GM19397 (cell line): ENCODE data around the gene CSRNP2.
"Not testable (repeated sequence)": the region's sequence is repeated elsewhere in the genome, so short reads cannot be mapped to it uniquely, and the experiment has no call there.

Source experiments
- ATAC-seq: cut with Tn5 transposase; IDR thresholded peaks from one replicate; pipeline ENCODE4 v1.9.1; 2021; ENCODE audit warnings: mild to moderate bottlenecking, moderate library complexity; ENCODE audit not compliant: unreplicated experiment

CSRNP2 gene

GRCh38 chr12:51033048-51033447 lies 50.3 kb downstream of the CSRNP2 start:
- ATAC-seq: no peak

- ATAC-seq: no peak
These were observed 54.6 kb downstream of the CSRNP2 start for GRCh38 chr12:51028813-51029150.

DNA sequence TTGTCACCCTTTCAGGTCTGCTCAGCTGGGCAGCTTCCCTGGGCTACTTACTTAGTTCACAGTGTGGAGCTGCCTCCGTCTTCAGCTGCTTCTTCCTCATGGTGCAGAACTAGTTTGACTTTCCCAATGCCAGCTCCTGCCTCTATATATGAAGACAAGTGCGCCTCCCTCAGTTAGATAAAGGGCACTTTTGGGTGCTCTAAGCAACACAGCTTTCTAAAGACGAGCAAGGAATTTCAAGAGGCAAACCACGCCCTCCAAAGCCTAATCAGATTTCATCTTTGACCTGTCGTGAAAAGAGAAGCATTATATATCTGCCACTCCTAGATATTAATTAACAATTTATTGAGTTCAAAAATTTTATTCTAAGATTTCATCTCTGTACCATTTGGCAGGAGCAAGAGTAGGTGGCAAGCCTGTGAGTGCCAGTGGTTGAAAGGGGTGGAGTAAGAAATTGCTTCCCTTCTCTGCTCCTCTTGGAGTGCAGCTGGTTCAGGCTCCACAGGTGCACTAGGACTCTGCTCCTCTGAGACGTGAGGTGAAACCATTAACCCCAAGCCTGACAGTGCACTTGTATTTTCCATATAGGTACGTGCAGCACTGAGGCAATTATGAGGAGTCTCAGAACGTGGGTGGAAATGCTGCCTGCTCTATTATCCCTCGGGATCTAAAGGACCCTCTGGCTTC lies 55.1 kb downstream of the CSRNP2 start:
- ATAC-seq: no peak

GRCh38 chr12:51027342-51027835 lies 56.0 kb downstream of the CSRNP2 start:
- no peak for ATAC-seq

DNA sequence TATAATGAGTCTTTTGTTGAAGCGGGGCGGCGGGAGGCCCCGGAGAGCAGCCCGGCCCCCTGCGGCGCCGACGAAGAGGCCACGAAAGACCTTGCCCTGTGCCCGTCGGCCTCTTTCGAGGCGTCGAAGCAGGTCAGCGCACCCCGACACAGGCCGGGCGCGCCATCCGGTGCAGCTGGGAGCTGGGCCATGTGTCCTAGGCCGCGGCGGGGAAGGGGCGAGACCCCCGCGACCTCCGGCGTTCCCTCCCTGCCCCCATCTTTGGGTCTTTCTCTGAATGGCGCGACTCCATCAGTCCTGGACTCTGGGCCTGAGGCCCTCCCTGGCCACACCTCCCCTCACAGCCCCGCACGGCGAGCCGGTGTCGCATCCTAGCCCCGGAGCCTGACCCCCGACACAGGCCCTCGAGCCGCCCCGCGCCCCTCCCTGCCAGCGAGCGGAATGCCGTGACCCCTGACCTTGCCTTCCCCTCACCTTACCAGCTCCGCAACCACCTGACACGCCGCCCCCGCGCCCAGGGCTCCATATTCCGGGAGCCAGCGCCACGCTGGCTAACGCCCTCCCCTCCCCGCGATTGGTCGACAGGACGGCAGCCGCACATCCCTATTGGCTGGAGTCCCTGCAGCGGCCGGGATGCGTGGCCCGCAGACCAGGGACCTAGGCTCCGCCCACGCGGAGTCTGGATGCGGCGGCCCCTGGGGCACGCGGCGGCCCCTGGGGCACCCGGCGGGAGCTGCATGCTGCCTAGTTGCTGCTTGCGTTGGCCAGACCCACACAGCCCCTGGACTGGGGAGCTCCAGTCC lies 57.4 kb downstream of the CSRNP2 start, which contains the start of gene SLC11A2:
Gene SLC11A2 (minus strand): TSS at position 549 of the 803 bp plus-strand sequence. CDS start 15,656 bp downstream, outside the sequence.
- peak; percentile 94 for ATAC-seq

DNA sequence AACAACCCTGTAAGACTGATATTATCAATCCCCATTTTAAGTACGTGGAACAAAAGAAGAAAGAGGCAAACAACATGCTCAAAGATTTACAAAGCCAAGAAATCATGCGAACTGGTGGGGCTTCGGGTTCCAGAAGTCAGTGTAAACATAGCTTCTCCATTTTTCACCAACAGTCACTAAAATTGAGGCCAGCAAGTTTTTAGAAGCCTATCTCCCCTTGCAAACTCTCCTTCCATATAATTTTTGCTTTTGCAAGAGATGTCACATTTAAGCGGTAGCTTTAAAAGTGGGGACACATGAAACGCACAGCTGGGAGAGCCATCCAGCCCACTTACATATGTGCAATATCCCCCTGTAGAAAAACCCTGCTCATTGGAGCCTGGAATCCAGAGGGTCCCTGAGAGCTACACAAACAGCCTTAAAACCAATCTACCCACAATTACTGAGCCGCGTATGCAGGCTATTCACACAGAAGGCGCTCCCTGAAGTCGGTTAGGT lies 58.0 kb downstream of the CSRNP2 start:
- no peak for ATAC-seq

GRCh38 chr12:51023625-51024382 lies 59.6 kb downstream of the CSRNP2 start:
- no peak for ATAC-seq

GRCh38 chr12:51021694-51022093 lies 61.7 kb downstream of the CSRNP2 start:
- no peak for ATAC-seq

GRCh38 chr12:51020448-51021182 lies 62.8 kb downstream of the CSRNP2 start:
- no peak for ATAC-seq

GRCh38 chr12:51019927-51020326 lies 63.5 kb downstream of the CSRNP2 start:
- no peak for ATAC-seq

- no peak for ATAC-seq
These were observed 64.4 kb downstream of the CSRNP2 start for GRCh38 chr12:51018956-51019355.

GRCh38 chr12:51017452-51017851 lies 65.9 kb downstream of the CSRNP2 start:
- ATAC-seq: no peak

GRCh38 chr12:51014467-51014866 lies 68.9 kb downstream of the CSRNP2 start:
- ATAC-seq: not testable (repeated sequence)

GRCh38 chr12:51013441-51013840 lies 70.0 kb downstream of the CSRNP2 start:
- no peak for ATAC-seq

GRCh38 chr12:51012570-51013236 lies 70.7 kb downstream of the CSRNP2 start:
- no peak for ATAC-seq

DNA sequence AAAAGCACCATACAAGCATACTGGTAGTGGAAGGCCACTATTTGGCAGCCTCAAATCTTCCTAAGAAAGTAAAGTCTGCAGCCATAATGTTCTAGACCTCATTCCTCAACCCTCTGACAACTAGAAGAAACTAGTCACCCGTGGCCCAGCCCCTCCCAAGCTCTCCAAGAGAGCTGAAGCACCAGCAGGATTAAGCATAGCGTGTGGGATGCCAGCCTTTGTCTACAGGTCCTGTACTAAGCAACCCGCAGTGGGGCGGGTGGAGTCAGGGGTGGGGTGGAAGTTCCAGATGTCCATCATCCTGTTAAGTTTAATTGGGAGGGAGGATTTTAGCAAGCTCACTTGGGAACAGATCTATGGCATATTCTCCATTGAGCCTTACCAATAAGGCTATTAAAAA lies 71.4 kb downstream of the CSRNP2 start:
- no peak for ATAC-seq
